H1 (cell line): Measurements from ENCODE around the gene AFF1.

ENCODE experiments used
- BRCA1 ChIP-seq: IDR thresholded peaks from 2 replicates; pipeline ENCODE4 v1.6.1; 2012; ENCODE audit warnings: low read depth, low read length, improper control_type of control experiment
- CTCF ChIP-seq, 3 experiments: IDR thresholded peaks; 1 replicate in 2 of 3; 2 replicates in 1 of 3; pipeline versions ENCODE4 v1.5.1 to v1.6.1; 2011; ENCODE audit warnings: low read length in 3 of 3, mild to moderate bottlenecking in 3 of 3, inconsistent platforms in 2 of 3, low read depth in 1 of 3, moderate library complexity in 1 of 3; ENCODE audit not compliant: insufficient read depth in 1 of 3; ENCODE audit errors: control extremely low read depth in 1 of 3
- EP300 ChIP-seq, 2 experiments: IDR thresholded peaks; 1 replicate in 1 of 2; 2 replicates in 1 of 2; pipeline ENCODE4 v1.6.1; 2011 to 2012; ENCODE audit warnings: low read depth in 2 of 2, low read length in 2 of 2, mild to moderate bottlenecking in 2 of 2, borderline replicate concordance in 1 of 2, inconsistent platforms in 1 of 2, moderate library complexity in 1 of 2
- EZH2 ChIP-seq: fragments of 200-600 bp; sonication (generic); IDR thresholded peaks from 2 replicates; pipeline ENCODE4 v1.7.1; 2012; ENCODE audit warnings: low read depth, mild to moderate bottlenecking, moderate library complexity, low read length, inconsistent platforms; ENCODE audit not compliant: severe bottlenecking
- POLR2AphosphoS5 ChIP-seq: IDR thresholded peaks from 2 replicates; pipeline ENCODE4 v1.6.1; 2011; ENCODE audit warnings: low read depth, low read length
- SIX5 ChIP-seq: IDR thresholded peaks from 2 replicates; pipeline ENCODE4 v1.6.1; 2011; ENCODE audit warnings: mild to moderate bottlenecking, low read depth, low read length
- TBP ChIP-seq: IDR thresholded peaks from 2 replicates; pipeline ENCODE4 v1.6.1; 2011; ENCODE audit warnings: low read depth, low read length, improper control_type of control experiment
- YY1 ChIP-seq: IDR thresholded peaks from 2 replicates; pipeline ENCODE4 v1.6.1; 2011; ENCODE audit warnings: low read depth, mild to moderate bottlenecking, low read length

GRCh38 chr4:87112063-87112462 is 177.3 kb downstream of the AFF1 start:
- TF ChIP-seq EP300 (IDR thresholded peaks at IDR 0.05; ENCODE audit: borderline replicate concordance in 1 of 2, low read depth in 2 of 2, low read length in 2 of 2): no peak
- no peak for TF ChIP-seq SIX5
- TF ChIP-seq CTCF (IDR thresholded peaks at IDR 0.05; ENCODE audit: control extremely low read depth in 1 of 3, insufficient read depth in 1 of 3, low read depth in 1 of 3, low read length in 3 of 3): no peak
- TF ChIP-seq TBP: no peak
- no peak for TF ChIP-seq BRCA1
- no peak for TF ChIP-seq EZH2
- TF ChIP-seq YY1: no peak
- TF ChIP-seq POLR2AphosphoS5: no peak
